ENCODE data around the gene MUC2. TPM values are rescaled to one million over a fixed set of nuclear protein-coding genes. Genes with fewer than 3 reads are reported as not detected.
A peak's percentile ranks its signal among the peaks of the same experiment; 100 is the strongest.
"Not testable (repeated sequence)": the region's sequence is repeated elsewhere in the genome, so short reads cannot be mapped to it uniquely, and the experiment has no call there.

Gene MUC2
- total RNA-seq, 2 donors from 2014 or later, result under 0.01 TPM; not detected in 1

GRCh38 chr11:1112351-1113191 is 37.9 kb downstream of the MUC2 start:
- Histone ChIP-seq H3K4me1 (no peaks in the 10 kb centered on the region), H3K36me3 (replicated peaks in 1 of 2; ENCODE audit: insufficient read depth in 1 of 2, low read depth in 2 of 2) (no peaks in the 10 kb centered on the region), H3K4me3 (no peak overlapping the region), H3K27me3 (peaks cover 0 to 5% of the 10 kb centered on the region in 2 donors), H3K9me3 (no peaks in the 10 kb centered on the region), H3K27ac (no peak overlapping the region)
- no peak for TF ChIP-seq POLR2A (IDR thresholded peaks at IDR 0.05)
- TF ChIP-seq, protein P1, sequence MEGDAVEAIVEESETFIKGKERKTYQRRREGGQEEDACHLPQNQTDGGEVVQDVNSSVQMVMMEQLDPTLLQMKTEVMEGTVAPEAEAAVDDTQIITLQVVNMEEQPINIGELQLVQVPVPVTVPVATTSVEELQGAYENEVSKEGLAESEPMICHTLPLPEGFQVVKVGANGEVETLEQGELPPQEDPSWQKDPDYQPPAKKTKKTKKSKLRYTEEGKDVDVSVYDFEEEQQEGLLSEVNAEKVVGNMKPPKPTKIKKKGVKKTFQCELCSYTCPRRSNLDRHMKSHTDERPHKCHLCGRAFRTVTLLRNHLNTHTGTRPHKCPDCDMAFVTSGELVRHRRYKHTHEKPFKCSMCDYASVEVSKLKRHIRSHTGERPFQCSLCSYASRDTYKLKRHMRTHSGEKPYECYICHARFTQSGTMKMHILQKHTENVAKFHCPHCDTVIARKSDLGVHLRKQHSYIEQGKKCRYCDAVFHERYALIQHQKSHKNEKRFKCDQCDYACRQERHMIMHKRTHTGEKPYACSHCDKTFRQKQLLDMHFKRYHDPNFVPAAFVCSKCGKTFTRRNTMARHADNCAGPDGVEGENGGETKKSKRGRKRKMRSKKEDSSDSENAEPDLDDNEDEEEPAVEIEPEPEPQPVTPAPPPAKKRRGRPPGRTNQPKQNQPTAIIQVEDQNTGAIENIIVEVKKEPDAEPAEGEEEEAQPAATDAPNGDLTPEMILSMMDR (IDR thresholded peaks at IDR 0.05), result no peak
- intact Hi-C loops (cut with DNase I), result loop anchor here (10.0 kb wide), 1 partner anchor 402 kb away; no protein-coding TSS in a partner anchor
- peak in 2 of 4 donors; percentile 2 to 3 for DNase-seq
- WGBS, 2 donors, result 84 to 87% methylated on average over 6 to 14 of the region's 14 CpGs
- no peak for ATAC-seq

DNA sequence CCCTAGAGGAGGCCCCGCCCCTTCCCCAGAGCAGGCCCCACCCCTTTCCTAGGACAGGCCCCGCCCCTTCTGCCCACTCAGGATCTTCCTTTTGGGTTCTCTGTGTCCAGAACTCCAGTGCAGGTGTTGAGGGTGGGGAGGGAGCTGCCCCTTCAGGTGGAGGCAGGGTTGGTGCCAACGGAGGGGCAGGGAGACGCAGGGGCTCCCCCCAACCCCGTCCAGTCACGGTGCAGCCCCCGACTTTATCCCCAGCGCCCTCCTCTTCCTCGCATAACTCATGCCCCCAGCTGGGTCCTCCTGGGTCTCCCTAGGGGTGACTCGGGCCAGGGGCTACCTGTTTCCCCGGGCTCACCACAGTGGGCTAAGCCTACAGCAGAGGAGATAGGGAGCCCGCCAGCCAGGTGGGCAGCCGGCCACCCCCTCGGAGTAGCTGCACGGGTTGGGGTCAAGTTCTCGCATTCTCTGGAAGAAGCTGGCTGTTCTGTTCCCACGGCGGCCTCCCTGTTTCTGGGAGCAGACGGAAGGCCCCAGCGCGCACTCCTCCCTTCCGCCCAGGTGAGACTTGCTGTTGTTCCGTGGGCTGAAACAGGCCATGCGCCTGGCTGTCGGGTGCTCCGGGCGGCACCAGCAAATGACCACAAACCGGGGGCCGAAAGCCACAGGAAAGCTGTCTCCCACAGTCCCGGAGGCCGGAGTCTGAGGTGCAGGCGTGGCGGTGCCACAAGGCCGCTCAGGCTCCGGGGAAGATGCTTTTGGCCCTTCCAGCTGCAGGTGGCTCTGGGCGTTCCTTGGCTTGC is 38.9 kb downstream of the MUC2 start:
- no peaks in the 10 kb centered on the region for H3K4me1 ChIP-seq
- intact Hi-C loops (cut with DNase I), result loop anchor here (10.0 kb wide), 1 partner anchor 401 kb away; no protein-coding TSS in a partner anchor
- peak in 2 of 4 donors; percentile 3 to 8 for DNase-seq

GRCh38 chr11:1115292-1115691 is 40.6 kb downstream of the MUC2 start:
- WGBS, 2 donors, result 72 to 78% methylated on average over 6 of the region's 6 CpGs
- H3K27ac ChIP-seq, DNase-seq: not testable (repeated sequence)

More for the DNA sequence above, 38.9 kb downstream of the MUC2 start:
- H3K4me3 ChIP-seq, result no peak overlapping the region
- H3K27ac ChIP-seq, result no peak overlapping the region
- TF ChIP-seq, protein P1 (IDR thresholded peaks at IDR 0.05), result no peak
- TF ChIP-seq POLR2A (IDR thresholded peaks at IDR 0.05), result no peak
- 50 to 75% methylated on average over 2 to 29 of the region's 36 CpGs for WGBS, 2 donors
- H3K9me3 ChIP-seq, result no peaks in the 10 kb centered on the region
- H3K36me3 ChIP-seq (replicated peaks in 1 of 2; ENCODE audit: insufficient read depth in 1 of 2, low read depth in 2 of 2), result no peaks in the 10 kb centered on the region
- peaks cover 0 to 5% of the 10 kb centered on the region in 2 donors for H3K27me3 ChIP-seq
- ATAC-seq, result no peak

GRCh38 chr11:1116104-1116503 is 41.4 kb downstream of the MUC2 start:
- Histone ChIP-seq H3K4me1 (no peaks in the 10 kb centered on the region), H3K27me3 (no peaks in the 10 kb centered on the region), H3K4me3 (no peak overlapping the region), H3K27ac (no peak overlapping the region), H3K9me3 (no peaks in the 10 kb centered on the region), H3K36me3 (replicated peaks in 1 of 2; ENCODE audit: insufficient read depth in 1 of 2, low read depth in 2 of 2) (no peaks in the 10 kb centered on the region)
- ATAC-seq, result no peak
- 73% methylated on average over 11 to 12 of the region's 12 CpGs for WGBS, 2 donors
- no peak for DNase-seq
- no peak for TF ChIP-seq POLR2A (IDR thresholded peaks at IDR 0.05)
- TF ChIP-seq, protein P1 (IDR thresholded peaks at IDR 0.05), result no peak
- intact Hi-C loops (cut with DNase I), result loop anchor here (10.0 kb wide), 1 partner anchor 399 kb away; no protein-coding TSS in a partner anchor

More at GRCh38 chr11:1115292-1115691, 40.6 kb downstream of the MUC2 start:
- not testable (repeated sequence) for H3K4me3 ChIP-seq; H3K4me1 ChIP-seq; H3K36me3 ChIP-seq (replicated peaks in 1 of 2; ENCODE audit: insufficient read depth in 1 of 2, low read depth in 2 of 2); H3K27me3 ChIP-seq; ATAC-seq; H3K9me3 ChIP-seq
- intact Hi-C loops (cut with DNase I), result loop anchor here (10.0 kb wide), 1 partner anchor 400 kb away; no protein-coding TSS in a partner anchor
